WTC11 (cell line): ENCODE data around the gene KLHL29. TPM values are rescaled to one million over a fixed set of nuclear protein-coding genes. Genes with fewer than 3 reads are reported as not detected.

ENCODE experiments used
- ATAC-seq: fragments of 200-7000 bp; cut with Tn5 transposase; 2 replicates; pipeline ENCODE4 v1.10.0; 2021; ENCODE audit warnings: mild to moderate bottlenecking, moderate library complexity
- CTCF ChIA-PET: fragments of 300-600 bp; sonication (Branson Sonifier 250); formaldehyde crosslinking; loops from one replicate; lab custom pipeline; 2021; ENCODE audit warnings: antibody characterized with exemption; lab: Charles Lee
- POLR2A ChIA-PET: fragments of 350-600 bp; sonication (Branson Sonifier 250); formaldehyde crosslinking; loops from one replicate; lab custom pipeline; 2021; ENCODE audit warnings: antibody characterized with exemption; lab: Charles Lee
- DNase-seq: peaks from one replicate; pipeline ENCODE4 v3.0.0; 2021; ENCODE audit warnings: low spot score
- H3K27ac Mint-ChIP-seq: 2 replicates; pipeline ENCODE4 v1.8.0; 2021; ENCODE audit warnings: mixed read lengths
- H3K27me3 Mint-ChIP-seq: 2 replicates; pipeline ENCODE4 v1.8.0; 2021; ENCODE audit warnings: low read depth, mild to moderate bottlenecking, moderate library complexity, mixed read lengths
- H3K36me3 Mint-ChIP-seq: 2 replicates; pipeline ENCODE4 v1.8.0; 2021; ENCODE audit warnings: mixed read lengths
- H3K4me1 Mint-ChIP-seq: 2 replicates; pipeline ENCODE4 v1.8.0; 2022; ENCODE audit warnings: mixed read lengths
- H3K4me3 Mint-ChIP-seq: 2 replicates; pipeline ENCODE4 v1.8.0; 2021; ENCODE audit warnings: mild to moderate bottlenecking, moderate library complexity, mixed read lengths
- H3K9me3 Mint-ChIP-seq: 2 replicates; pipeline ENCODE4 v1.8.0; 2021; ENCODE audit warnings: mixed read lengths
- ATF3 ChIP-seq: sonication (generic); formaldehyde crosslinking; conservative IDR thresholded peaks from 2 replicates; pipeline ENCODE4 v1.8.1; 2022; ENCODE audit warnings: mild to moderate bottlenecking, missing genetic modification reagents
- CREB1 ChIP-seq: sonication (generic); formaldehyde crosslinking; IDR thresholded peaks from 2 replicates; pipeline ENCODE4 v1.8.0; 2023; ENCODE audit warnings: mild to moderate bottlenecking, missing genetic modification reagents
- CTCF ChIP-seq: fragments of 200-600 bp; IDR thresholded peaks from 2 replicates; pipeline ENCODE4 v1.8.0; 2022; ENCODE audit warnings: antibody characterized with exemption
- E2F5 ChIP-seq: sonication (generic); formaldehyde crosslinking; IDR thresholded peaks from 2 replicates; pipeline ENCODE4 v1.8.1; 2022; ENCODE audit warnings: mild to moderate bottlenecking, moderate library complexity, missing genetic modification reagents
- ESRRA ChIP-seq: sonication (generic); formaldehyde crosslinking; IDR thresholded peaks from 2 replicates; pipeline ENCODE4 v1.8.1; 2022; ENCODE audit warnings: mild to moderate bottlenecking, missing genetic modification reagents, borderline replicate concordance
- FOXP4 ChIP-seq: sonication (generic); formaldehyde crosslinking; IDR thresholded peaks from 2 replicates; pipeline ENCODE4 v1.8.0; 2022; ENCODE audit warnings: mild to moderate bottlenecking, missing genetic modification reagents
- IRF2 ChIP-seq: sonication (generic); formaldehyde crosslinking; IDR thresholded peaks from 2 replicates; pipeline ENCODE4 v1.8.0; 2022; ENCODE audit warnings: low read depth, missing genetic modification reagents, borderline replicate concordance
- KAT7 ChIP-seq: sonication (generic); formaldehyde crosslinking; IDR thresholded peaks from 2 replicates; pipeline ENCODE4 v1.8.1; 2023; ENCODE audit warnings: missing genetic modification reagents, mild to moderate bottlenecking, borderline replicate concordance
- MAX ChIP-seq: sonication (generic); formaldehyde crosslinking; IDR thresholded peaks from 2 replicates; pipeline ENCODE4 v1.8.0; 2022; ENCODE audit warnings: mild to moderate bottlenecking, missing genetic modification reagents
- MLX ChIP-seq: sonication (generic); formaldehyde crosslinking; IDR thresholded peaks from 2 replicates; pipeline ENCODE4 v1.8.1; 2023; ENCODE audit warnings: mild to moderate bottlenecking, missing genetic modification reagents, moderate library complexity
- NFE2L1 ChIP-seq: sonication (generic); formaldehyde crosslinking; IDR thresholded peaks from 2 replicates; pipeline ENCODE4 v1.8.1; 2023; ENCODE audit warnings: missing genetic modification reagents
- NFYB ChIP-seq: sonication (generic); formaldehyde crosslinking; conservative IDR thresholded peaks from 2 replicates; pipeline ENCODE4 v1.8.0; 2022; ENCODE audit warnings: low read depth, missing genetic modification reagents
- NR1H2 ChIP-seq: sonication (generic); formaldehyde crosslinking; IDR thresholded peaks from 2 replicates; pipeline ENCODE4 v1.9.0; 2021; ENCODE audit warnings: mild to moderate bottlenecking, moderate library complexity, missing genetic modification reagents
- RELA ChIP-seq: sonication (generic); formaldehyde crosslinking; IDR thresholded peaks from 2 replicates; pipeline ENCODE4 v1.8.1; 2022; ENCODE audit warnings: missing genetic modification reagents, mild to moderate bottlenecking, borderline replicate concordance
- RORB ChIP-seq: fragments of 250-450 bp; sonication (Bioruptor Pico); IDR thresholded peaks from 2 replicates; pipeline ENCODE4 v1.9.0; 2021; ENCODE audit warnings: mild to moderate bottlenecking
- SMAD3 ChIP-seq: sonication (generic); formaldehyde crosslinking; IDR thresholded peaks from 2 replicates; pipeline ENCODE4 v1.8.0; 2022; ENCODE audit warnings: missing genetic modification reagents, mild to moderate bottlenecking, borderline replicate concordance
- TEAD1 ChIP-seq: sonication (generic); formaldehyde crosslinking; IDR thresholded peaks from 2 replicates; pipeline ENCODE4 v1.8.0; 2022; ENCODE audit warnings: mild to moderate bottlenecking, missing genetic modification reagents
- ZBTB21 ChIP-seq: sonication (generic); formaldehyde crosslinking; IDR thresholded peaks from 2 replicates; pipeline ENCODE4 v1.8.1; 2023; ENCODE audit warnings: mild to moderate bottlenecking, missing genetic modification reagents, borderline replicate concordance
- ZBTB43 ChIP-seq: sonication (generic); formaldehyde crosslinking; IDR thresholded peaks from 2 replicates; pipeline ENCODE4 v1.8.1; 2023; ENCODE audit warnings: mild to moderate bottlenecking, missing genetic modification reagents
- ZNF263 ChIP-seq: sonication (generic); formaldehyde crosslinking; IDR thresholded peaks from 2 replicates; pipeline ENCODE4 v1.8.1; 2022; ENCODE audit warnings: low read depth, mild to moderate bottlenecking, moderate library complexity, missing genetic modification reagents
- total RNA-seq: library from RNA; stranded (reverse); gene quantifications from 3 replicates; pipeline ENCODE4 v1.2.3, GENCODE V29; 2021

Gene KLHL29
- total RNA-seq, 1 experiment from 2014 or later = 7.1 TPM

- TF ChIP-seq E2F5 (CRISPR knock-in tag) = no peak
- TF ChIP-seq ZBTB43 (CRISPR knock-in tag) = no peak
- no peak for TF ChIP-seq RELA
- TF ChIP-seq MLX (CRISPR knock-in tag) = no peak
- no peak for TF ChIP-seq CTCF
- no peak for TF ChIP-seq NFE2L1 (CRISPR knock-in tag)
- no peak for TF ChIP-seq CREB1
- TF ChIP-seq ZBTB21 (CRISPR knock-in tag) = no peak
- TF ChIP-seq ATF3 = no peak
- no peak for TF ChIP-seq TEAD1 (CRISPR knock-in tag)
- no peak for TF ChIP-seq RORB (CRISPR knock-in tag)
- TF ChIP-seq, all 79 proteins: peak for 0
Observed at GRCh38 chr2:23426263-23426905, 41.4 kb downstream of the KLHL29 start (continued).

GRCh38 chr2:23427350-23427749, 42.4 kb downstream of the KLHL29 start:
- Mint-ChIP-seq H3K9me3 (no peaks in the 10 kb centered on the region), H3K4me1 (peaks cover 17% of the 10 kb centered on the region), H3K4me3 (no peak overlapping the region), H3K27ac (no peak overlapping the region), H3K27me3 (no peaks in the 10 kb centered on the region), H3K36me3 (no peaks in the 10 kb centered on the region)
- DNase-seq (no peak), ATAC-seq (no peak)
- ChIA-PET POLR2A (no interaction called here), CTCF (no interaction called here)
- TF ChIP-seq FOXP4 (CRISPR knock-in tag) = no peak
- no peak for TF ChIP-seq MLX (CRISPR knock-in tag)

GRCh38 chr2:23427976-23428375, 43.0 kb downstream of the KLHL29 start:
- ChIA-PET POLR2A (no interaction called here), CTCF (no interaction called here)
- DNase-seq (no peak), ATAC-seq (no peak)
- Mint-ChIP-seq H3K36me3 (no peaks in the 10 kb centered on the region), H3K27me3 (no peaks in the 10 kb centered on the region), H3K9me3 (no peaks in the 10 kb centered on the region), H3K4me3 (no peak overlapping the region), H3K4me1 (peaks cover 22% of the 10 kb centered on the region), H3K27ac (no peak overlapping the region)
- TF ChIP-seq ESRRA (no peak), NFYB (CRISPR knock-in tag) (no peak), IRF2 (CRISPR knock-in tag) (no peak), NR1H2 (CRISPR knock-in tag) (no peak), MAX (CRISPR knock-in tag) (no peak), E2F5 (CRISPR knock-in tag) (no peak), KAT7 (CRISPR knock-in tag) (no peak), CTCF (no peak), ZNF263 (no peak), SMAD3 (no peak)
